ENCODE data around the gene LPAR1.

DNA sequence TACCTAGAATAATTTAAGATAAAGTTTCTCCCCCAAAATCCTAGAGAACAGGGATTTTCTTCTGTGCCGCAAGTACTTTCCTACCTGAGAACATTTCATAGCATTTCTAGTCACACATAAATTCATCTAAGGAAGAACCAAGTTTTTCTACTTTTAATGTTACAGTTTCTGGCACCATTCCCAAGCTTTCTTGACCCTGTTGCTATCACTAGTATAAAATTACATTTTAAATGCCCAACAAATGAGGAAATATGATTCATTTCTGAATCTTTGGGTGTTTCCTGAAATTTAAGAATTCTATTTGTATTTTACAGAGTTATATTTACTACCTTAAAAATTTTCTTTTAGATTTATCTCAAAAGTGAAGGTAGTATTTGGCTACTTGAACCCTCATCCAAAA lies 137.8 kb downstream of the LPAR1 start:
- TF ChIP-seq, protein P1, sequence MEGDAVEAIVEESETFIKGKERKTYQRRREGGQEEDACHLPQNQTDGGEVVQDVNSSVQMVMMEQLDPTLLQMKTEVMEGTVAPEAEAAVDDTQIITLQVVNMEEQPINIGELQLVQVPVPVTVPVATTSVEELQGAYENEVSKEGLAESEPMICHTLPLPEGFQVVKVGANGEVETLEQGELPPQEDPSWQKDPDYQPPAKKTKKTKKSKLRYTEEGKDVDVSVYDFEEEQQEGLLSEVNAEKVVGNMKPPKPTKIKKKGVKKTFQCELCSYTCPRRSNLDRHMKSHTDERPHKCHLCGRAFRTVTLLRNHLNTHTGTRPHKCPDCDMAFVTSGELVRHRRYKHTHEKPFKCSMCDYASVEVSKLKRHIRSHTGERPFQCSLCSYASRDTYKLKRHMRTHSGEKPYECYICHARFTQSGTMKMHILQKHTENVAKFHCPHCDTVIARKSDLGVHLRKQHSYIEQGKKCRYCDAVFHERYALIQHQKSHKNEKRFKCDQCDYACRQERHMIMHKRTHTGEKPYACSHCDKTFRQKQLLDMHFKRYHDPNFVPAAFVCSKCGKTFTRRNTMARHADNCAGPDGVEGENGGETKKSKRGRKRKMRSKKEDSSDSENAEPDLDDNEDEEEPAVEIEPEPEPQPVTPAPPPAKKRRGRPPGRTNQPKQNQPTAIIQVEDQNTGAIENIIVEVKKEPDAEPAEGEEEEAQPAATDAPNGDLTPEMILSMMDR (IDR thresholded peaks at IDR 0.05), result no peak
- TF ChIP-seq POLR2AphosphoS5 (IDR thresholded peaks at IDR 0.05; ENCODE audit: low read depth, low read length), result no peak

All from Panc1 (cell line).